ENCODE data around the gene GLI2. TPM values are rescaled to one million over a fixed set of nuclear protein-coding genes. Genes with fewer than 3 reads are reported as not detected.

The GLI2 gene
- total RNA-seq, 1 donor from 2014 or later: not detected

GRCh38 chr2:120777787-120778186 lies 42.1 kb downstream of the GLI2 start:
- H3K36me3 Mint-ChIP-seq (ENCODE audit: low read depth): no peaks in the 10 kb centered on the region
- H3K9me3 Mint-ChIP-seq: no peaks in the 10 kb centered on the region
- H3K4me1 Mint-ChIP-seq: no peaks in the 10 kb centered on the region
- H3K27ac Mint-ChIP-seq: no peak overlapping the region
- no peak for TF ChIP-seq CTCF (IDR thresholded peaks at IDR 0.05)
- no peak for DNase-seq
- no peak overlapping the region for H3K4me3 Mint-ChIP-seq
- CTCF ChIA-PET: no interaction called here
- H3K27me3 Mint-ChIP-seq: no peaks in the 10 kb centered on the region
- intact Hi-C loops (cut with micrococcal nuclease): no loop called here
- POLR2A ChIA-PET: no interaction called here
- ATAC-seq (ENCODE audit: low read depth): no peak

GRCh38 chr2:120778244-120778643 lies 42.6 kb downstream of the GLI2 start:
- no peak for TF ChIP-seq CTCF (IDR thresholded peaks at IDR 0.05)
- no peaks in the 10 kb centered on the region for H3K4me1 Mint-ChIP-seq
- H3K4me3 Mint-ChIP-seq: no peak overlapping the region
- intact Hi-C loops (cut with micrococcal nuclease): no loop called here
- H3K36me3 Mint-ChIP-seq (ENCODE audit: low read depth): no peaks in the 10 kb centered on the region
- DNase-seq (no peak), ATAC-seq (ENCODE audit: low read depth) (no peak)
- CTCF ChIA-PET: no interaction called here
- H3K27me3 Mint-ChIP-seq: peaks cover 3% of the 10 kb centered on the region
- POLR2A ChIA-PET: no interaction called here
- no peak overlapping the region for H3K27ac Mint-ChIP-seq
- H3K9me3 Mint-ChIP-seq: no peaks in the 10 kb centered on the region

- ChIA-PET CTCF (no interaction called here), POLR2A (no interaction called here)
- no peaks in the 10 kb centered on the region for H3K36me3 Mint-ChIP-seq (ENCODE audit: low read depth)
- DNase-seq (no peak), ATAC-seq (ENCODE audit: low read depth) (no peak)
- no peak for TF ChIP-seq CTCF (IDR thresholded peaks at IDR 0.05)
- H3K4me3 Mint-ChIP-seq: no peak overlapping the region
- intact Hi-C loops (cut with micrococcal nuclease): no loop called here
- H3K9me3 Mint-ChIP-seq: no peaks in the 10 kb centered on the region
- H3K4me1 Mint-ChIP-seq: no peaks in the 10 kb centered on the region
- H3K27ac Mint-ChIP-seq: no peak overlapping the region
- H3K27me3 Mint-ChIP-seq: peaks cover 4% of the 10 kb centered on the region
These were observed 44.2 kb downstream of the GLI2 start for GRCh38 chr2:120779781-120780283.

GRCh38 chr2:120780402-120780801 lies 44.7 kb downstream of the GLI2 start:
- H3K27ac Mint-ChIP-seq: no peak overlapping the region
- ATAC-seq (ENCODE audit: low read depth) (no peak), DNase-seq (no peak)
- peaks cover 4% of the 10 kb centered on the region for H3K27me3 Mint-ChIP-seq
- H3K4me1 Mint-ChIP-seq: no peaks in the 10 kb centered on the region
- POLR2A ChIA-PET: no interaction called here
- CTCF ChIA-PET: no interaction called here
- no peaks in the 10 kb centered on the region for H3K36me3 Mint-ChIP-seq (ENCODE audit: low read depth)
- no peak overlapping the region for H3K4me3 Mint-ChIP-seq
- TF ChIP-seq CTCF (IDR thresholded peaks at IDR 0.05): no peak
- H3K9me3 Mint-ChIP-seq: no peaks in the 10 kb centered on the region
- intact Hi-C loops (cut with micrococcal nuclease): no loop called here

GRCh38 chr2:120783371-120783791 lies 47.7 kb downstream of the GLI2 start:
- Mint-ChIP-seq H3K9me3 (no peaks in the 10 kb centered on the region), H3K36me3 (ENCODE audit: low read depth) (no peaks in the 10 kb centered on the region), H3K27ac (no peak overlapping the region), H3K4me3 (no peak overlapping the region), H3K4me1 (no peaks in the 10 kb centered on the region), H3K27me3 (peaks cover 4% of the 10 kb centered on the region)
- ATAC-seq (ENCODE audit: low read depth): no peak
- DNase-seq: no peak
- CTCF ChIA-PET: no interaction called here
- POLR2A ChIA-PET: no interaction called here
- intact Hi-C loops (cut with micrococcal nuclease): no loop called here
- no peak for TF ChIP-seq CTCF (IDR thresholded peaks at IDR 0.05)

Data from activated B cell treated with CpG ODN at 0.5 μM for 24 hours (primary cell).